ENCODE results near the gene ZNF322.

DNA sequence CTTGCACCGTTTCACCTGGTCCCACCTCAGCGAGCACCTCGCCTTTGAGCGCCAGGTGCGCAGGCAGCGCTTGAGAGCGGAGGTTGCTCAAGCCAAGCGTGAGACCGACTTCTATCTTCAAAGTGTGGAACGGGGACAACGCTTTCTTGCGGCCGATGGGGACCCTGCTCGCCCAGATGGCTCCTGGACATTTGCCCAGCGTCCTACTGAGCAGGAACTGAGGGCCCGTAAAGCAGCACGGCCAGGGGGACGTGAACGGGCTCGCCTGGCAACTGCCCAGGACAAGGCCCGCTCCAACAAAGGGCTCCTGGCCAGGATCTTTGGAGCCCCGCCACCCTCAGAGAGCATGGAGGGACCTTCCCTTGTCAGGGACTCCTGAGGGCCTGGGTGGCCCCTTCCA is 61.3 kb downstream of the ZNF322 start:
- TF ChIP-seq, protein P1, sequence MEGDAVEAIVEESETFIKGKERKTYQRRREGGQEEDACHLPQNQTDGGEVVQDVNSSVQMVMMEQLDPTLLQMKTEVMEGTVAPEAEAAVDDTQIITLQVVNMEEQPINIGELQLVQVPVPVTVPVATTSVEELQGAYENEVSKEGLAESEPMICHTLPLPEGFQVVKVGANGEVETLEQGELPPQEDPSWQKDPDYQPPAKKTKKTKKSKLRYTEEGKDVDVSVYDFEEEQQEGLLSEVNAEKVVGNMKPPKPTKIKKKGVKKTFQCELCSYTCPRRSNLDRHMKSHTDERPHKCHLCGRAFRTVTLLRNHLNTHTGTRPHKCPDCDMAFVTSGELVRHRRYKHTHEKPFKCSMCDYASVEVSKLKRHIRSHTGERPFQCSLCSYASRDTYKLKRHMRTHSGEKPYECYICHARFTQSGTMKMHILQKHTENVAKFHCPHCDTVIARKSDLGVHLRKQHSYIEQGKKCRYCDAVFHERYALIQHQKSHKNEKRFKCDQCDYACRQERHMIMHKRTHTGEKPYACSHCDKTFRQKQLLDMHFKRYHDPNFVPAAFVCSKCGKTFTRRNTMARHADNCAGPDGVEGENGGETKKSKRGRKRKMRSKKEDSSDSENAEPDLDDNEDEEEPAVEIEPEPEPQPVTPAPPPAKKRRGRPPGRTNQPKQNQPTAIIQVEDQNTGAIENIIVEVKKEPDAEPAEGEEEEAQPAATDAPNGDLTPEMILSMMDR (IDR thresholded peaks at IDR 0.05; ENCODE audit: low read depth, low read length): no peak
- TF ChIP-seq EZH2phosphoT487 (IDR thresholded peaks at IDR 0.05; ENCODE audit: low read depth): no peak
